NCI-H82 (cell line): ENCODE results near the gene ETV7.
"Not testable (repeated sequence)": the region's sequence is repeated elsewhere in the genome, so short reads cannot be mapped to it uniquely, and the experiment has no call there.

Experiments
- DNase-seq: peaks from one replicate; lab custom pipeline; 2025; lab: John Stamatoyannopoulos, UW

Gene ETV7

DNA sequence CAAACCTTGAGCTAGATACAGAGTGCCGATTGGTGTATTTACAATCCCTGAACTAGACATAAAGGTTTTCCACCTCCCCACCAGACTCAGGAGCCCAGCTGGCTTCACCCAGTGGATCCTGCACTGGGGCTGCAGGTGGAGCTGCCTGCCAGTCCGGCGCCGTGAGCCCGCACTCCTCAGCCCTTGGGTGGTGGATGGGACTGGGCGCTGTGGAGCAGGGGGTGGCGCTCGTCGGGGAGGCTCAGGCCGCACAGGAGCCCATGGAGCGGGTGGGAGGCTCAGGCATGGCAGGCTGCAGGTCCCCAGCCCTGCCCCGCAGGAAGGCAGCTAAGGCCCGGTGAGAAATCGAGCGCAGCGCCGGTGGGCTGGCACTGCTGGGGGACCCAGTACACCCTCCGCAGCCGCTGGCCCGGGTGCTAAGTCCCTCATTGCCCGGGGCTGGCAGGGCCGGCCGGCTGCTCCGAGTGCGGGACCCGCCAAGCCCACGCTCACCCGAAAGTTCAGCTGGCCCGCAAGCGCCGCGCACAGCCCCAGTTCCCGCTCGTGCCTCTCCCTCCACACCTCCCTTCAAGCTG lies 23.3 kb downstream of the ETV7 start:
- not testable (repeated sequence) for DNase-seq

DNA sequence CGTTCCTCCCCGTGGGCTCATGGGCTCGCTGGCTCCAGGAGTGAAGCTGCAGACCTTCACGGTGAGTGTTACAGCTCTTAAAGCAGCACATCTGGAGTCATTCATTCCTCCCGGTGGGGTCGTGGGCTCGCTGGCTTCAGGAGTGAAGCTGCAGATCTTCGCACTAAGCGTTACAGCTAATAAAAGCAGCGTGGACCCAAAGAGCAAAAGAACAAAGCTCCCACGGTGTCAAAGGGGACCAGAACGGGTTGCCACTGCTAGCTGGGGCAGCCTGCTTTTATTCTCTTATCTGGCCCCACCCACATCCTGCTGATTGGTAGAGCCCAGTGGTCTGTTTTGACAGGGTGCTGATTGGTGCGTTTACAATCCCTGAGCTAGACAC lies 24.1 kb downstream of the ETV7 start:
- not testable (repeated sequence) for DNase-seq

DNA sequence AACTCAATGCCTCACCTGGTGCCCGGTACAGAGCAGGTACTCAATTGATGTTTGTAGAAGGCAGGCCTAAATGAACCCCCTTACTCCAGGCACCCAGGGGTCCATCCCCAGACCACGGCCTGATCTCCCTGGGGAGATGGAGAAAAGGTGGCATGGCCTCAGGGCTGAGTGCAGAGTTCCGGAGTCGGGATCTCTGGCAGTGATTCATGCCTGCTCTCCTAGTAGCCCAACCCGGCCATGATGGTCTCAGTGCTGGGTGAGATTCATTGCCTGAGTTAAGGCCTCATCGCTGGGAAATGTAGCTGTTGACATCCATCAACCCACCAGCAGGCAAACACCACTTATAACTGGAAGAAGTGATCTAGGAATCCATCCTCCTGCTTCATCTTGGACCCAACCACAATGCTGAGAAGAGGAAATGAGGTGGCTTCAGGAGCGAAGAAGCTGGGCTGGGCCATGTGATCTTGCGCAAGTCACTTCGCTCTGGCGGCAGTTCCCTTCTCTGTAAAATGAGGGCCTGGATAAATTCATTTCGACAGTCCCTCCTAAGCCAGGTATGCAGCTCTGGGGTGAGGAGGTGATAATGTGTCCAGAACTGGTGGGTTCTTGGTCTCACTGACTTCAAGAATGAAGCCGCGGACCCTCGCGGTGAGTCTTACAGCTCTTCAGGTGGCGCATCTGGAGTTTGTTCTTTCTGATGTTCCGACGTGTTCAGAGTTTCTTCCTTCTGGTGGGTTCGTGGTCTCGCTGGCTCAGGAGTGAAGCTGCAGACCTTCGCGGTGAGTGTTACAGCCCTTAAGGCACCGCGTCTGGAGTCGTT lies 24.7 kb downstream of the ETV7 start:
- no peak for DNase-seq

DNA sequence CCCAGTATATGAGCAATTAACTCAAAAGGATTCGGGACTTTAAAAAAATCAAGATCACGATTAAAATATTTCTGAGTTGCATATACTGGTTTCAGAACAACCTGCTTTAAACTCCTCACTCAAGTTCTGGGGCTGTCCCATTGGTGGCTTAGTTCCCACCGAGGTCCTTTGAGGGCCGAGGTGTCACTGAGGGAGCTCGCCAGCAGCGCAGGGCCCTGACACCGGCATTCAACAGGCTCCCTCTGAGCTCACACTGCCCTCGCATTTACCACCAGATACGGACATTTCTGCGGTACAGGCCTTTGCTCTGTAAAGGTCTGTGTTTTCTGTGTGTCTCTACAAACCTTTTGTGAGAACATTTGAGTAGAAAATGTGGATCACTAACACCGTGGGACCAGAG lies 26.4 kb downstream of the ETV7 start:
- DNase-seq: no peak

DNA sequence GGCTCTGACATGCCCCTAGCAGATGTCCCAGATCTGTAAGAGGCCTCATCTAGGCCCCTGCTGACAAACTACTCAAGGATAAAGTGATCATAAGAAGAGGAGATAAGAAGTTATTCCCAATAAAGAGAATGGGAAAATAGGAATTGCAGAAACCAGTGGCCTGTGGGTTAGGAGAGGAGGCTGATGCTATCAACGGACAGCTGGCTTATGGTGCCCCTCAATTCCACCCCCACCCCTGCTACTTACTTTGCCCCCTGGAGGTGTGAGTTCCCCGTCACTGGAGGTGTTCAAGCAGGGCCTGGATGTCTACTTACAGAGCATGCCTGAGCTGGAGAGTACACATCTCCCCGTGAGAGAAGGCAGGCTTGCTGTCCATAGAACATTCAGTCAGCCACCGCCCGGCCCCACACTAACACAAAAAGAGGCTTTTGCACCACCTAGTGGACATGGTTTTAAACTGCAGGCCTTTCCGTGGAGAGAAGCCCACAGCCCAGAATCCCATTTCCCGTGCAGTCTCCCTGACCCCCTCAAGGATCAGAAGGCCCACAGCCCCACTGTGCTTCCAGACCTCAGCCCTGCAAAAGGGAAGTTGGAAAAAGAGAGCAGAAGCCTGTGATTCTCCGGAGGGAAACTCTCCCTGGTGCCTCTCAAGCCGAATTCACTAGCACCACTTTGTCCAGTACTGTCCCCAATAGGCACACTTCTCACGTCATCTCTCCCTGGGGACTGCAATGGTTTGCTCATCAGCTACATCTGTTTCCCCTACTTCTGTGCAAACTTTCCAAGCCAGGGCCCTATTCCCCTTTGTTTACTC lies 27.0 kb downstream of the ETV7 start:
- DNase-seq: peak; percentile 94

GRCh38 chr6:36358226-36358915 lies 29.1 kb downstream of the ETV7 start:
- no peak for DNase-seq

- no peak for DNase-seq
Measured at GRCh38 chr6:36357872-36358225, 29.6 kb downstream of the ETV7 start.

GRCh38 chr6:36355819-36356218 lies 31.6 kb downstream of the ETV7 start:
- no peak for DNase-seq

DNA sequence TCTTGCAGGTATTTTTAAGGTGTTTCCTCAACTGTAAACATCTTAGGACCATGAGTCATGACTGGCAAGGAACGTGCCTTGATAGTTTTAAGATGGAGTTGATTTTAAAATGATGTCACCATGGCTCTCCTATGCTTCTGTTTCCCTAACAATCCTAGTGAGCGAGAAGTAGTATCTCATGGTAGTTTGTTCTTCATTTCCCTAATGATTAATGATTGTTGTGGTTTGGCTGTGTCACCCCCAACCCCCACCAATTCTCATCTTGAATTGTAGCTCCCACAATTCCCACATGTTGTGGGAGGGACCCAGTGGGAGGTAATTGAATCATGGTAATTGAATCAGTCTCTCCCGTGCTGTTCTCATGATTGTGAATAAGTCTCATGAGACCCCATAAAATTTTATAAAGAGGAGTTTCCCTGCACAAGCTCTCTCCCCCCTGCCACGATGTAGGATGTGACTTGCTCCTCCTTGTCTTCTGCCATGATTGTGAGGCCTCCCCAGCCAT lies 34.0 kb downstream of the ETV7 start:
- DNase-seq: no peak

GRCh38 chr6:36352477-36353157 lies 34.9 kb downstream of the ETV7 start:
- DNase-seq: no peak

GRCh38 chr6:36350681-36351571 lies 36.5 kb downstream of the ETV7 start:
- DNase-seq: no peak

DNA sequence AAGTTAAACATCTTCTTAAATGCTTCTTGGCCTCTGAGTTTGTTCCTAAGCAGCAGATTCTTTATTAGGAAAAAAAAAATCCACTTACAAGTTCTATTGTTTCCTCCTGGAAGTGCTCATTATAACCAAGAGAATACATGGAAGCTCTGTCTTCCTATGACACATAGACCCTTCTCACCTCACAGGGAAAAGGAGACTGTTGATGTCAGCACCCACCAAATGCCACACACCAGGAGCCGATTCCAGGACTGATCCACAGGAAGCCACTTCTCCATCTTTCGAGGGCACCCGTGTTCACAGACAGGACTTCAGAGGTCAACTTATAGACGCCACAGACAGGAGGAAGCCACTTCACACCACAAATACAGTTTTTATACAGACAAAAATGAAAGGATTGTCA lies 37.4 kb downstream of the ETV7 start:
- DNase-seq: no peak

DNA sequence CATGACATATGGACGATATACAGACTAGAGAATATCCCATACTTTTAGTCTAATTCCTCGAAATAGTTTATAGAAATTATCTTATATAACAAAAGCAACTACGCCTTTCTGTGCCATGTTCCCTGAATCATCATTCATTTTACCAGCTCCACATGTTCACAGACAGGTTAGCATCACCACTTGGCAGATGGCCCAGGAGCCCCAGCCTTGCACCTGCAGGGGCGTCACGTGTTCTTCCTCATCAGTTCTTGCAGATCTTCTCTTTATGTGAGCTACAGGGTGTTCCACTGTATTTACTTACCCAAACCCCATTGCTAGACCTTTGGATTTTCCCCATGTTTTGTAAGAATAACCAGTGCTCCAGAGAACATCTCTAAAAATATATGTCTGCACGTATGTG lies 38.2 kb downstream of the ETV7 start:
- DNase-seq: no peak

DNA sequence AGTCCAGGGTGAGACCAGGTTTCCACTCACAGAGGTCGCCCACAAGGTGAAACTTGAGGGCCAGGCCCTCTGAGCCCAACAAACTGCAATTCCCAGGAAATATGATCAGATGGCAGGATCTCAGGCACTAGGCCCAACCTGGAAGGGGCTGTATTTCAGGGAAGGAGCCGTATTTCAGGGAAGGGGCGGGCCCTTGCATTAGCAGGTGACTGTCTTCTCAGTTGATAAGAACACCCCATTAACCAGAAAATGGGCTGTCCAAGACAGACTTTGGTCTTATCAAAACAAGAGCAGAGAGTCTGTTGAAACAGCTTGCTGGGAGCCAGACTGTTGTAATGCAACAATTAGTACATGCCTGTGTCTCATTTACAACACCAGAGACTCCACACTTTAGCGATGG lies 39.8 kb downstream of the ETV7 start:
- DNase-seq: no peak

- DNase-seq: no peak
Measured at GRCh38 chr6:36346486-36347273, 40.8 kb downstream of the ETV7 start.

- DNase-seq: no peak
Measured at GRCh38 chr6:36345681-36346466, 41.6 kb downstream of the ETV7 start.

GRCh38 chr6:36343109-36343680 lies 44.3 kb downstream of the ETV7 start:
- no peak for DNase-seq

DNA sequence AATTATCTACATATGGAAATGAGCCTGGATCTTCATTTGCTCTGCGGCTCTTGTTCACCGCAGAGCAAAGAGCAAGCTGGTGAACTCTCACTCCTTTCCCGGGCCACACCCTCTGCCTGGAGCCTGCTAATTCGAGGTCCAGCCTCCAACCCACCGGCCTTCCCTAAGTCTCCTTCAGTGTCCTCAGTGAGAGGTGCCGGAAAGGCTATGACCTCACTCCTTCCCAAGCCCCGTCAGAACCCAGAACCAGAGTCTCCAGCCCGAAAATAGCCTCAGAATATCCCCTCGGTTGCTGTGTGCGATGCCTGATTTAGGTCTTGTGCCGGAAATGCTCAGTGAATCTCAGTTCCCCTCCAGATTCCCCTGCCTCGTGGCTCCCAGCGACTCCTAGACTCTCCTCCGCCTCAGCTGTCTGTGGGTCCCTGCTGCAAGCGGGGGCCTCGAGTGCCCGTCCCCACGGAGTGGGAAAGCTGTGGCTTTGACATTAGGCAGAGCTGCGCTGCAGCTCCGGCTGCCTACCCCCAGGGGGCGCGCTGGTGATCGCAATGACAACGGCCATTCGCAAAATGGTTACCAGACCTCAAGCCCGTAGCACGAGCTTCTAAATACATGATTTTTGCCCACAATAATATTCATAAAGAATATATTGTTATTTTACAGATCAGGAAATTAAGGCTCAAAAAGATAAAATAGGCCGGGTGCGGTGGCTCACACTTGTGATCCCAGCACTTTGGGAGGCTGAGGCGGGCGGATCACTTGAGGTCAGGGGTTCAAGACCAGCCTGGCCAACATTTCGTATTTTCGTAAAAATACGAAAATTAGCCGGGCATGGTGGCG lies 46.6 kb downstream of the ETV7 start:
- peak; percentile 80 for DNase-seq
